Iris pigment epithelial cell (primary cell): Measurements from ENCODE around the gene KRTAP12-4.
"Not testable (repeated sequence)": the region's sequence is repeated elsewhere in the genome, so short reads cannot be mapped to it uniquely, and the experiment has no call there.

ENCODE experiments used
- DNase-seq: peaks from one replicate; pipeline ENCODE4 v3.0.0-alpha.2; 2011; ENCODE audit warnings: low read depth

The KRTAP12-4 gene

GRCh38 chr21:44654576-44655175 lies at the start of gene KRTAP12-4:
TSS of gene KRTAP12-4 (minus strand) at chr21:44654659. CDS start at chr21:44654614, 45 bp downstream.
- no peak for DNase-seq

- no peak for DNase-seq
These were observed 49.5 kb upstream of the KRTAP12-4 start for GRCh38 chr21:44703731-44704635.

GRCh38 chr21:44702973-44703730 lies 48.7 kb upstream of the KRTAP12-4 start:
- no peak for DNase-seq

DNA sequence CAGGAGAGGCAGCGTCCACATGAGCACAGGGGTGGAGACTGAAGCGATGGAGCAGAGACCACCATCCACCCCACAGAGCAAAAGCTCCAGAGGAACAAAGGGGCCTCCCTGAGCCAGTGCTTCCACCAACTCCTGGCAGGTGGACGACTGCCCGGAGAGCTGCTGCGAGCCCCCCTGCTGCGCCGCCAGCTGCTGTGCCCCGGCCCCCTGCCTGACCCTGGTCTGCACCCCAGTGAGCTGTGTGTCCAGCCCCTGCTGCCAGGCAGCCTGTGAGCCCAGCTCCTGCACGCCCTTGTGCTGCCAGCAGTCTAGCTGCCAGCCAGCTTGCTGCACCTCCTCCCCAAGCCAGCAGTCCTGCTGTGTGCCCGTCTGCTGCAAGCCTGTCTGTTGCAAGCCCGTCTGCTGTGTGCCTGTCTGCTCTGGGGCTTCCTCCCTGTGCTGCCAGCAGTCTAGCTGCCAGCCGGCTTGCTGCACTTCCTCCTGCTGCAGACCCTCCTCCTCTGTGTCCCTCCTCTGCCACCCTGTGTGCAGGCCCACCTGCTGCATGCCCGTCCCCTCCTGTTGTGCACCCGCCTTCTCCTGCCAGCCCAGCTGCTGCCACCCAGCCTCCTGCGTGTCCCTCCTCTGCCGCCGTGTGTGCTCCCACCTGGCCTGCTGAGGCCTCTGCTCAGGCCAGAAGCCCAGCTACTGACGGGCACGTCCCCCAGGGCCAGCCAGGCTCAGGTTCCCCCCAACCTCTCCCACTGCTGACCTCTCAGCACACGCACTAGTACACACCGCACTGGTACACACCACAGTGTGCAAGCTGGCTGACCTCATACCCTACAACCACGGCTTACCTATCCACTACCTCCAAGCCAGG lies 47.9 kb upstream of the KRTAP12-4 start:
- no peak for DNase-seq

DNA sequence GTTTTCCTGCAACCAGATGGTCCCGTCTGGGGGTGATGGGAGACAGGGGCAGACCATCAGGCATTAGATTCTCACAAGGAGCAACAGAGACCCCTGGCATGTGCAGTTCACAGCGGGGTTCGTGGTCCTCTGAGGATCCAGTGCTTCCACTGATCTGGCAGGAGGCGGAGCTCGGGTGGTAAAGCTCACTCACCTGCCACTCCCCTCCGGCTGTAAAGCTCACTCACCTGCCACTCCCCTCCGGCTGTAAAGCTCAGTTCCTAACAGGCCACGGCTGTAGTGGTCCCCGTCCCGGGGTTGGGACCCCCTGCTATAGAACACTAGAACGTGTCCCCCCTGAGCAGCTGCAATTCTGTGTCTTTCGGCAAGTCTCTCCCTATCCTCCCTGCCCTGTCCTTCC lies 47.1 kb upstream of the KRTAP12-4 start:
- no peak for DNase-seq

DNA sequence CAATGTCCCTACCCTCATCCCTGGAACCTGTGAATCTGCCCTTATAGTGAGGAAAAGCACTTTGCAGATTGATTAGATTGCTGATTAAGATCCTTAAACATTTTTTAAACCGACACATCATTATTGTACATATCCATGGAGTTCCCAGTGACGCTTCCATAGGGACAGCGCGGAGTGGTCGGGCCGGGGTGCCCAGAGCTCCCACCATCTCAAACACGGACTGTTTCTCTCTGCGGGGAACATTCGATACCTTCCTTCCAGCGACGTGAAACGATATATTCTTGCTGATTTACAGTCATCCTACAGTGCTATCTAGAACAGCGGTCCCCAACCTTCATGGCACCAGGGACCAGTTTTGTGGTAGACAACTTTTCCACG lies 46.6 kb upstream of the KRTAP12-4 start:
- no peak for DNase-seq

DNA sequence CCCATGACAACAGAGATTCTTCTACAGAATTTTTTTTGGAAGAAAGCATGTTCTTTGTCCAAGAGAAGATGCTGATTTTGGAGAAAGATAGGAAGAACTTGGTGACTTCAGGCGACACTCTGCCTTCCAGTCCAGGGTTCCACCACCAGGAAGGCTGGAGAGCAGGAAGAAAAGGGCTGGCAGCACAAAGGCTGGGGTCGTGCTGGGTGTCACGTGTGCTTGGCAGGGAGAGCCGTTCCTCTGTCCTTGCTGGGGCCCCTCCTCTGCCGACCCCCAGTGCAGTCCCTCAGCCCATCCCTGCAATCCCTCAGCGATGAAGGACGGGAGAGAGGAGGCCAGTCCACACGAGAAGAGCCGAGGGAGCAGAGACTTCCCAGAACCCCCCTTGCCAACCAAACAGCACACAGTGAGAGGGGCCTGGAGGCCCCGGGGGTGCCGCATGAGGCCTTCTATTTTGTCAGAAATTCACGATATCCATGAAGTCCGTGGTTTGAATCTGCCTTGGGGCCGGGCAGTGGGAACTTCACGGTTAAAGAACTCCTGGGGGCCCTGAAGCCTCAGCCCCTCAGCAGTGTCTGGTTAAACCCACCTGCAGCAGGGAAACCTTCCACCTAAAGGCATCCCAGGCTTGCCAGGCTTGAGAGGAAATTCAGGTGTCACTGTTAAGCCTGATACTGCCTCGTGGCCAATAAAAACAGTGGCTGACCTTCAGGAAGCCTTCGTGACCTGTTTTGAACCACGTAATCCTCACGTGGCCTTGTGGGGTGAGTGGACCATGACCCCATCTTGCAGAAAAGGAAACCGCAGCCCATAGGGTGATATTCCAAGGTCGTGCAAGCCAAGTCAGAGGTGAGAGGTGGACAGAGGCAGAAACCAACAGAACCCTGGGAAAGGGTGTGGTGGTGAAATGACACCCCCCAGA lies 45.9 kb upstream of the KRTAP12-4 start:
- no peak for DNase-seq

- DNase-seq, result no peak
These were observed 45.1 kb upstream of the KRTAP12-4 start for GRCh38 chr21:44699502-44700001.

GRCh38 chr21:44697811-44698734 lies 43.6 kb upstream of the KRTAP12-4 start:
- no peak for DNase-seq

DNA sequence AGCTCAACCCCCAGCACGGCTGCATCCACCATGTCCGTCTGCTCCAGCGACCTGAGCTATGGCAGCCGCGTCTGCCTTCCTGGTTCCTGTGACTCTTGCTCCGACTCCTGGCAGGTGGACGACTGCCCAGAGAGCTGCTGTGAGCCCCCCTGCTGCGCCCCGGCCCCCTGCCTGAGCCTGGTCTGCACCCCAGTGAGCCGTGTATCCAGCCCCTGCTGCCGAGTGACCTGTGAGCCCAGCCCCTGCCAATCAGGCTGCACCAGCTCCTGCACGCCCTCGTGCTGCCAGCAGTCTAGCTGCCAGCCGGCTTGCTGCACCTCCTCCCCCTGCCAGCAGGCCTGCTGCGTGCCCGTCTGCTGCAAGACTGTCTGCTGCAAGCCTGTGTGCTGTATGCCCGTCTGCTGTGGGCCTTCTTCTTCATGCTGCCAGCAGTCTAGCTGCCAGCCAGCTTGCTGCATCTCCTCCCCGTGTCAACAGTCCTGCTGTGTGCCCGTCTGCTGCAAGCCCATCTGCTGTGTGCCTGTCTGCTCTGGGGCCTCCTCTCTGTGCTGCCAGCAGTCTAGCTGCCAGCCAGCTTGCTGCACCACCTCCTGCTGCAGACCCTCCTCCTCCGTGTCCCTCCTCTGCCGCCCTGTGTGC lies 42.8 kb upstream of the KRTAP12-4 start, which contains the start of gene KRTAP10-12:
KRTAP10-12 (plus strand) TSS at position 1 of the 639 bp plus-strand sequence; CDS start at position 31, 30 bp downstream.
- not testable (repeated sequence) for DNase-seq

GRCh38 chr21:44696572-44696971 lies 42.1 kb upstream of the KRTAP12-4 start:
- no peak for DNase-seq

GRCh38 chr21:44695641-44696040 lies 41.2 kb upstream of the KRTAP12-4 start:
- no peak for DNase-seq

- no peak for DNase-seq
These were observed 40.7 kb upstream of the KRTAP12-4 start for GRCh38 chr21:44695184-44695583.

- no peak for DNase-seq
These were observed 40.3 kb upstream of the KRTAP12-4 start for GRCh38 chr21:44694776-44695175.

DNA sequence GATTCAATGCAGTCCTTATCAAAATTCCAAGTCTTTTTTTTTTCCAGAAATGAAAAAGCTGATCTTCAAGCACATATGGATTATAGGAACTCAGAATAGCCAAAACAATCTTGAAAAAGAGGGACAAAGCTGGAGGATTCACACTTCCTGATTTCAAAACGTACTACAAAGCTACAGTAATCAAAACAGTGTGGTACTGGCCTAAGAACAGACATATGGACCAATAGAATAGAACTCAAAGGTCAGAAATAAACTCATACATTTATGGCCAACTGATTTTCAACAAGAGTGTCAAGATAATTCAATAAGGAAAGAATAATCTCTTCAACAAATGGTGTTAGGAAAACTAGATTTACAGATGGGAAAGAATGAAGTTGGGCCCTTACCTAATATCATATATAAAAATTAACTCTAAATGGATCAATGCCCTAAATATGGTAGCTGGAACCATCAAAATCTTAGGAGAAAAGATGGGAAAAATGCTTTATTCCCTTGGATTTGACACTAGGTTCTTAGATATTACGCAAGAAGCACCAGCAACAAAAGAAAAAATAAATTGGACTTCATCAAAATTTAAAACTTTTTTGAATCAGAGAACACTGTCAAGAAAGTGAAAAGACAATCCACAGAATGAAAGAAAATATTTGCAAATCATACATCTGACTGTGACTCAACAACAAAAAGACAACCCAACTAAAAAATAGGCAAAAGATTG lies 38.5 kb upstream of the KRTAP12-4 start:
- DNase-seq, result no peak

GRCh38 chr21:44691686-44692085 lies 37.2 kb upstream of the KRTAP12-4 start:
- no peak for DNase-seq

DNA sequence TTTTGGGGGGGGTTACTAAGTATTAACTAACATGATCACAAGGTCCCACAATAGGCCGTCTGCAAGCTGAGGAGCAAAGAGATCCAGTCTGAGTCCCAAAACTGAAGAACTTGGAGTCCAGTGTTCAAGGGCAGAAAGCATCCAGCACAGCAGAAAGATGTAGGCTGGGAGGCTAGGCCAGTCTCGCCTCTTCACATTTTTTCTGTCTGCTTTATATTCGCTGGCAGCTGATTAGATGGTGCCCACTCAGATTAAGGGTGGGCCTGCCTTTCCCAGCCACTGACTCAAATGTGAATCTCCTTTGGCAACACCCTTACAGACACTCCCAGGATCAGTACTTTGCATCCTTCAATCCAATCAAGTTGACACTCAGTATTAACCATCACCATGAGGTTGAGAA lies 35.3 kb upstream of the KRTAP12-4 start:
- DNase-seq, result not testable (repeated sequence)

DNA sequence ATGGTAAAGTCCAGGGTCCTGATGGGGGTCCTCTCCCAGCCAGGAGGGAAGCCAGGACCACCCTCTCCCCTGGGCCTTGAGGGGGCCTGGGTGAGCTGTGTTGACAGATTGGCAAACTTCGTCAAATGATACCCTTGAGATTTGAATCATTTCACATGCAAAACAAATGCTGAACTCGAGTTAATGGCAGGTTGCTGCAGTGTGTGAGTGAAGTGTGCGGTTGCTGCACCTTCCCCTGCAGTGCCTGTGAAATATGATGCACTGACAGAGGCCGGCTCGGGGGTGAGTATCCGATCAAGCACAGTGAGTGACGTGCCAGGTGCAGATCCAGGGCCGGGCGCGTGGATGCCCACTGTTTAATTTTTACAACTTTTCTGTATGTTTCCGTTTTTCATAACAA lies 33.2 kb upstream of the KRTAP12-4 start:
- DNase-seq, result no peak
